GM18517 (cell line): ENCODE results near the gene CDKN3.
"Not testable (repeated sequence)": the region's sequence is repeated elsewhere in the genome, so short reads cannot be mapped to it uniquely, and the experiment has no call there.

Source experiments
- ATAC-seq: cut with Tn5 transposase; IDR thresholded peaks from one replicate; pipeline ENCODE4 v1.9.1; 2021; ENCODE audit warnings: mild to moderate bottlenecking, moderate library complexity; ENCODE audit not compliant: unreplicated experiment

Gene CDKN3

DNA sequence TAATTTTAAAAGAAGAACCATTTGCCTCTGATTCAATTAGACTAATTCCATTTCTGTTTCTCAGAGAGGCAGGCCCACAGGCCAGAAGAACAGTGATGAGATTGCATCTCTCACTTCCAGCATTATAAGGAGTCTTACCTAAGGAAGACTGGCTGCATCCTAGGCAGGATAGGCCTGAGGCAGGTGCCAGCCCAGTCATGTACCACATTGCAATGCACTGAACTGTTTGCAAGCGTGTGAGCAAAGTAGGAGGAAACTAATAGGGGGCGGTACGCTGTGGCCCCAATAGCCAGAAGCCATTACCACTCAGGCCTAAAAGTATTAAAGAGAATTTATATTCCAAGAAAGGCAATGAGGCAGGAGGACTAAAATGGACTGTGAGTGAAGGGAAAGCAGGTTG lies 56.4 kb downstream of the CDKN3 start:
- ATAC-seq = no peak

DNA sequence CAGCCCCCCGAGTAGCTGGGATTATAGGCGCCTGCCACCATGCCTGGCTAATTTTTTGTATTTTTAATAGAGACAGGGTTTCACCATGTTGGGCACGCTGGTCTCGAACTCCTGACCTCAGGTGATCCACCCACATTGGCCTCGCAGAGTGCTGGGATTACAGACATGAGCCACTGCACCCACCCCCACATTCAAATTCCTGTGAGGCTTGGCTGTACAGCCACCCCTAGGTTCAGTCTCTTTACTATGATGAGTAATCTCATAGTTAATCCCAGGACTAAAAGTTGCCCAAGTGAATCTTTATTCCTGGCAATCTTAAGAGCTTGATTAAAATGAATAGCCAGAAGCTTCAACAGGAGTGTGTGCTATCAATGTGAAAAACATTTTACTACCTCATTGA lies 57.2 kb downstream of the CDKN3 start:
- ATAC-seq = not testable (repeated sequence)

GRCh38 chr14:54455363-54455762 lies 58.6 kb downstream of the CDKN3 start:
- ATAC-seq = no peak

GRCh38 chr14:54456820-54457608 lies 60.2 kb downstream of the CDKN3 start:
- not testable (repeated sequence) for ATAC-seq

- ATAC-seq = no peak
Observed at GRCh38 chr14:54457609-54457996, 60.8 kb downstream of the CDKN3 start.

DNA sequence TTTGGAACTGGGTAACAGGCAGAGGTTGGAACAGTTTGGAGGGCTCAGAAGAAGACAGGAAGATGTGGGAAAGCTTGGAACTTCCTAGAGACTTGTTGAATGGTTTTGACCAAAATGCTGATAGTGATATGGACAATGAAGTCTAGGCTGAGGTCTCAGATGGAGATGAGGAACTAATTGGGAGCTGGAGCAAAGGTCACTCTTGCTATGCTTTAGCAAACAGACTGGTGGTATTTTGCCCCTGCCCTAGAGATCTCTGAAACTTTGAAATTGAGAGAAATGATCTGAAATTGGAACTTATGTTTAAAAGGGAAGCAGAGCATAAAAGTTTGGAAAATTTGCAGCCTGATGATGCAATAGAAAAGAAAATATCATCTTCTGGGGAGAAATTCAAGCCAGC lies 61.7 kb downstream of the CDKN3 start:
- ATAC-seq = not testable (repeated sequence)

DNA sequence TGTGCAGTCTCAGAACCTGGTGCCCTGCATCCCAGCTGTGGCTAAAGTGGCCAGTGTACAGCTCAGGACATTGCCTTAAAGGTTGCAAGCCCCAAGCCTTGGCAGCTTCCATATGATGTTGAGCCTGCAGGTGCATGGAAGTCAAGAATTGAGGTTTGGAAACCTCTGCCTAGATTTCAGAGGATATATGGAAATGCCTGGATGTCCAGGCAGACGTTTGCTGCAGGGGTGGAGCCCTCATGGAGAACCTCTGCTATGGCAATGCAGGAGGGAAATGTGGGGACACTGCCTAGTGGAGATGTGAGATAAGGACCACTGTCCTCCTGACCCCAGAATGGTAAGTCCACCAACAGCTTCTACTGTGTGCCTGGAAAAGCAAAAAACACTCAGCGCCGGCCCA lies 62.3 kb downstream of the CDKN3 start:
- ATAC-seq = no peak

GRCh38 chr14:54462048-54462447 lies 65.2 kb downstream of the CDKN3 start:
- ATAC-seq = no peak

DNA sequence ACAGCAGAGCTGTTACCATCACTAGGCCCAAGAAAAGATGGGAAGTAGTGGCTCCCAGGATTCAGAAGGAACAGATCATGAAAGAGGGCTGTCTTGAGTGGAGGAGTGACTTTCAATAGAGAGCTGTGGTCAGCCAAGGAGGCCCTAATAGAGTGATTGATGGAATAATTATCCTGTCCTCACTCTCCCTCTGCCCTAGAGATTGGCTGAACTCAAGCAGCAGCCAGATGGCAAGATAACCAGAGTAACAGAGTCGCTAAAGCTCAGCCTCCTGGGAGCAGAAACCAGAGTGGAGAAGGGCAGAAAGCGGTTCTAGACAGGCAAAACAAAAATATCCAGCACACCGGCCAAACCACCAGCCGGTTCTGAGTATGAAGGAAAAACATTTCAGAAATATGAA lies 68.8 kb downstream of the CDKN3 start:
- no peak for ATAC-seq

- ATAC-seq = no peak
Observed at GRCh38 chr14:54467280-54467679, 70.5 kb downstream of the CDKN3 start.
